ENCODE results near the gene GPR39.

GPR39 gene

GRCh38 chr2:132646540-132647108 is 230.0 kb downstream of the GPR39 start:
- no peak for DNase-seq

- no peak for DNase-seq
These were observed 234.8 kb downstream of the GPR39 start for GRCh38 chr2:132651115-132652045.

GRCh38 chr2:132652474-132652873 is 235.9 kb downstream of the GPR39 start:
- DNase-seq = no peak

- no peak for DNase-seq
These were observed 237.7 kb downstream of the GPR39 start for GRCh38 chr2:132654335-132654734.

GRCh38 chr2:132654968-132655367 is 238.4 kb downstream of the GPR39 start:
- no peak for DNase-seq

- DNase-seq = no peak
These were observed 239.8 kb downstream of the GPR39 start for GRCh38 chr2:132656266-132656975.

- DNase-seq = no peak
These were observed 242.7 kb downstream of the GPR39 start for GRCh38 chr2:132659331-132659730.

GRCh38 chr2:132662732-132663131 is 246.1 kb downstream of the GPR39 start:
- no peak for DNase-seq

- DNase-seq = no peak
These were observed 247.5 kb downstream of the GPR39 start for GRCh38 chr2:132664096-132664495.

- no peak for DNase-seq
These were observed 249.0 kb downstream of the GPR39 start for GRCh38 chr2:132665401-132666140.

GRCh38 chr2:132667706-132668105 is 251.1 kb downstream of the GPR39 start:
- DNase-seq = no peak

GRCh38 chr2:132668189-132668823 is 251.7 kb downstream of the GPR39 start:
- DNase-seq = no peak

GRCh38 chr2:132668987-132669907 is 252.6 kb downstream of the GPR39 start:
- no peak for DNase-seq

GRCh38 chr2:132669908-132670495 is 253.4 kb downstream of the GPR39 start, which contains the start of gene LYPD1:
Gene LYPD1 (minus strand): TSS chr2:132670205. CDS start chr2:132669932, 273 bp downstream.
- DNase-seq = no peak

GRCh38 chr2:132670496-132671150 is 254.0 kb downstream of the GPR39 start:
- no peak for DNase-seq

- DNase-seq = no peak
These were observed 254.7 kb downstream of the GPR39 start for GRCh38 chr2:132671151-132671835.

GRCh38 chr2:132676999-132677398 is 260.4 kb downstream of the GPR39 start:
- no peak for DNase-seq

- DNase-seq = no peak
These were observed 261.1 kb downstream of the GPR39 start for GRCh38 chr2:132677661-132678060.

GRCh38 chr2:132678483-132678882 is 261.9 kb downstream of the GPR39 start:
- no peak for DNase-seq

GRCh38 chr2:132680544-132680943 is 263.9 kb downstream of the GPR39 start:
- DNase-seq = no peak

Measured in amniotic stem cell (primary cell).